ENCODE results near the gene KLRG1. TPM values are rescaled to one million over a fixed set of nuclear protein-coding genes. Genes with fewer than 3 reads are reported as not detected.

The KLRG1 gene
- total RNA-seq, 3 donors from 2014 or later (not counting 1 experiment from before 2014, with no cell fraction given) = 76.3 to 165 (median 86.2) TPM

DNA sequence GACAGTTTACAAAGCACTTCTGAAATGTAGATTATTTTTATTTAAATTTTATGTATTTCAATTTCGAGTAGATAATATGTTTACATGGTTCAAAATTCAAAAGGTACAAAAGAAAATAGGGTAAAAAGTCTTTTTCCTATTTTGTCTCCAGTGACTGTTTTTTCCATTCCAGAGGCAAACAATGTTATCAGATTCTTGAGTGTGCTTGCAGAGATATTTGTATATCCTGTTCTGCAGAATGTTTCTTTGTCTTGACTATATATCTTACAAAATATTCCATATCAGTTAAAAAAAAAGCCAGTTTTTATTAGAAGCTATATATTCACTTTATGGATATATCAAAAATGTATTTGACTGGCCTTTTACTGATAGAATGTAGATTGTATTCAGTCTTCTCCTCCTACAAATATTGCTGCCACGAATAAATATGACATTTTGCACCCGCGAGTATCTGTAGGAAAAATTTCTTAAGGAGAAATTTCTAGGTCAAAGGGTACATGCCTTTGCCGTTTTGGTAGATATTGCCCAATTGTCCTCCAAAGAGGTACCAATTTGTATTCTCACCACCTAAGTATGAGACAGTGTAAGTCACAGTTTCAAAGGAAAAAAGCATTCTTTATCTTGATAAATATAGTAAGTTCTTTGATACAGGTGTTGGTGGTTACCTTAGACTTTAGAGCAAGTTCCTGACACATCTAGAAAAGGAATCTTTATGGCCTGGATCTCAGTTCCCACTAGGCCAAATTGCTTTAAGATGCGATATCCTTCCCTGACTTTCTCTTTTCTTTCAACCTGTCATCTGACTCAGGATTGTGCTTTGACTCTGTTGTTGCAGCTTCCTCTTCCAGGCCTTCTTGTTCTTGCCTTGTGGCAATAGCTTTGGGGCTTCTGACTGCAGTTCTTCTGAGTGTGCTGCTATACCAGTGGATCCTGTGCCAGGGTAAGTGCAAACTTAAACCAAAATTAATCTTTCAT, 2.3 kb downstream of the KLRG1 start:
- Mint-ChIP-seq H3K4me3 (peak overlapping the region; percentile 94), H3K27ac (peak overlapping the region; percentile 89 to 90), H3K9me3 (no peaks in the 10 kb centered on the region), H3K36me3 (no peaks in the 10 kb centered on the region), H3K4me1 (peaks cover 69 to 71% of the 10 kb centered on the region in 2 donors), H3K27me3 (ENCODE audit: low read depth in 2 of 2) (no peaks in the 10 kb centered on the region)
- Histone ChIP-seq H3K4me3 (ENCODE audit: low read length) (peak overlapping the region; percentile 52), H3K4me1 (ENCODE audit: control insufficient read depth, insufficient read depth, low read length) (peaks cover 45% of the 10 kb centered on the region), H3K9me3 (ENCODE audit: control insufficient read depth, insufficient read depth, low read length) (no peaks in the 10 kb centered on the region), H3K27me3 (ENCODE audit: control insufficient read depth, insufficient read depth, low read length) (no peaks in the 10 kb centered on the region), H3K27ac (ENCODE audit: low read length) (peak overlapping the region; percentile 46), H3K36me3 (ENCODE audit: control insufficient read depth, insufficient read depth, low read length) (peaks cover 16% of the 10 kb centered on the region)
- TF ChIP-seq, protein P1, sequence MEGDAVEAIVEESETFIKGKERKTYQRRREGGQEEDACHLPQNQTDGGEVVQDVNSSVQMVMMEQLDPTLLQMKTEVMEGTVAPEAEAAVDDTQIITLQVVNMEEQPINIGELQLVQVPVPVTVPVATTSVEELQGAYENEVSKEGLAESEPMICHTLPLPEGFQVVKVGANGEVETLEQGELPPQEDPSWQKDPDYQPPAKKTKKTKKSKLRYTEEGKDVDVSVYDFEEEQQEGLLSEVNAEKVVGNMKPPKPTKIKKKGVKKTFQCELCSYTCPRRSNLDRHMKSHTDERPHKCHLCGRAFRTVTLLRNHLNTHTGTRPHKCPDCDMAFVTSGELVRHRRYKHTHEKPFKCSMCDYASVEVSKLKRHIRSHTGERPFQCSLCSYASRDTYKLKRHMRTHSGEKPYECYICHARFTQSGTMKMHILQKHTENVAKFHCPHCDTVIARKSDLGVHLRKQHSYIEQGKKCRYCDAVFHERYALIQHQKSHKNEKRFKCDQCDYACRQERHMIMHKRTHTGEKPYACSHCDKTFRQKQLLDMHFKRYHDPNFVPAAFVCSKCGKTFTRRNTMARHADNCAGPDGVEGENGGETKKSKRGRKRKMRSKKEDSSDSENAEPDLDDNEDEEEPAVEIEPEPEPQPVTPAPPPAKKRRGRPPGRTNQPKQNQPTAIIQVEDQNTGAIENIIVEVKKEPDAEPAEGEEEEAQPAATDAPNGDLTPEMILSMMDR (IDR thresholded peaks at IDR 0.05) = no peak
- DNase-seq = peak in 1 of 2 donors; percentile 49
- WGBS (ENCODE audit: insufficient coverage) = 22% methylated on average over 4 of the region's 6 CpGs
- intact Hi-C loops (cut with micrococcal nuclease) = loop anchor here (2.0 kb wide), 1 partner anchor 33 kb away; no protein-coding TSS in a partner anchor
- peak in 2 of 3 donors; percentile 12 to 26 for ATAC-seq

DNA sequence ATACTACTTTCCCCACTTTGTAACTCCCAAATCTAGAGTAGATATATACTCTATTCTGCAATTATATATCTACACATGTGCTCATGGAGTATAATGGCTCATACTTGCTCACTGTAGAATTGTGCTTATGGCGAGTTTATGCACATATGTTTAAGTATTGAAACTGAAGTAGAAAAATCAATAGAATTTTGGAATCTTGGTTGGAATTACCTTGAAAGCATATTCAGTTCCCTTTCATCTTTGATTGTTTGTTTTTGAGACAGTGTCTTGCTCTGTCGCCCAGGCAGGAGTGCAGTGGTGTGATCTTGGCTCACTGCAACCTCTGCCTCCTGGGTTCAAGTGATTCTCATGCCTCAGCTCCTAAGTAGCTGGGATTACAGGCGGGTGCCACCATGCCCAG, 4.5 kb downstream of the KLRG1 start:
- no peaks in the 10 kb centered on the region for H3K27me3 Mint-ChIP-seq (ENCODE audit: low read depth in 2 of 2)
- Histone ChIP-seq H3K9me3 (ENCODE audit: control insufficient read depth, insufficient read depth, low read length) (peaks cover 4% of the 10 kb centered on the region), H3K36me3 (ENCODE audit: control insufficient read depth, insufficient read depth, low read length) (peaks cover 24% of the 10 kb centered on the region), H3K27me3 (ENCODE audit: control insufficient read depth, insufficient read depth, low read length) (no peaks in the 10 kb centered on the region), H3K4me1 (ENCODE audit: control insufficient read depth, insufficient read depth, low read length) (peaks cover 45% of the 10 kb centered on the region), H3K4me3 (ENCODE audit: low read length) (peak overlapping the region; percentile 52), H3K27ac (ENCODE audit: low read length) (no peak overlapping the region)
- DNase-seq = no peak
- H3K36me3 Mint-ChIP-seq = peaks cover under 1% of the 10 kb centered on the region
- H3K4me1 Mint-ChIP-seq = peaks cover 62 to 66% of the 10 kb centered on the region in 2 donors
- H3K27ac Mint-ChIP-seq = peak overlapping the region; percentile 81 to 90
- intact Hi-C loops (cut with micrococcal nuclease) = loop anchor here (2.0 kb wide), 1 partner anchor 31 kb away; no protein-coding TSS in a partner anchor
- H3K9me3 Mint-ChIP-seq = no peaks in the 10 kb centered on the region
- 72% methylated on average over 3 of the region's 3 CpGs for WGBS (ENCODE audit: insufficient coverage)
- TF ChIP-seq, protein P1 (IDR thresholded peaks at IDR 0.05) = no peak
- peak overlapping the region; percentile 67 for H3K4me3 Mint-ChIP-seq
- no peak for ATAC-seq

DNA sequence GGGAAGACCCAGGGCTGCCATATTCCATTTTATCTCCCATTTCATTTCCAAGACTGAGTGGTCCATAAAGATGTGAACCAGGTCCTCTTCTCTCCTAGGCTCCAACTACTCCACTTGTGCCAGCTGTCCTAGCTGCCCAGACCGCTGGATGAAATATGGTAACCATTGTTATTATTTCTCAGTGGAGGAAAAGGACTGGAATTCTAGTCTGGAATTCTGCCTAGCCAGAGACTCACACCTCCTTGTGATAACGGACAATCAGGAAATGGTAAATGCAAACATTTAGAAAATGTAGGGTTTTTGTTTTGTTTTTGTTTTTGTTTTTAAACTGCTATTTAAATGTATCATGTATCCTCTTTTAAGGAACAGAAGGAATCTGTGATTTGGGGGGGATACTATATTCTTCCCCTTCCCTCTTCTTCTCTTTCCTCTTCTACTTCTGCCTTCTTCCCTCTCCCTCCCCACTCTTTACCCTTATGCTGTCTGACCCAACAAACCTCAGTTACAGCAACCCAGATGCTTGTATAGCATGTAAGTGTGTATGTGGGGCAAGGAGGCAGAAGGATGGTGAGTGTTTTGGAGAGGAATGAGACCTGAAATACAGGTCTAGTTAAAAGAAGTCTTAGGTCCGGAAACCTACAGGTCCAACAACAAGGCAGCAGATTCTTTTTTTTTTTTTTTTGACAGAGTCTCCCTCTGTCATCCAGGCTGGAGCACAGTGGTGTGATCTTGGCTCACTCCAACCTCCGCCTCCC, 5.9 kb downstream of the KLRG1 start:
- ATAC-seq = no peak
- peak overlapping the region; percentile 12 for H3K27ac ChIP-seq (ENCODE audit: low read length)
- peaks cover 52% of the 10 kb centered on the region for H3K4me1 ChIP-seq (ENCODE audit: control insufficient read depth, insufficient read depth, low read length)
- peak overlapping the region; percentile 81 to 90 for H3K27ac Mint-ChIP-seq
- H3K4me3 Mint-ChIP-seq = peak overlapping the region; percentile 67
- H3K36me3 Mint-ChIP-seq = peaks cover 8% of the 10 kb centered on the region
- H3K4me1 Mint-ChIP-seq = peaks cover 63 to 68% of the 10 kb centered on the region in 2 donors
- H3K27me3 Mint-ChIP-seq (ENCODE audit: low read depth in 2 of 2) = no peaks in the 10 kb centered on the region
- H3K27me3 ChIP-seq (ENCODE audit: control insufficient read depth, insufficient read depth, low read length) = no peaks in the 10 kb centered on the region
- H3K9me3 Mint-ChIP-seq = no peaks in the 10 kb centered on the region
- H3K4me3 ChIP-seq (ENCODE audit: low read length) = peak overlapping the region; percentile 52
- peaks cover 4% of the 10 kb centered on the region for H3K9me3 ChIP-seq (ENCODE audit: control insufficient read depth, insufficient read depth, low read length)
- WGBS (ENCODE audit: insufficient coverage) = 72% methylated on average over 4 of the region's 4 CpGs
- no peak for DNase-seq
- intact Hi-C loops (cut with micrococcal nuclease) = no loop called here
- TF ChIP-seq, protein P1 (IDR thresholded peaks at IDR 0.05) = no peak
- peaks cover 30% of the 10 kb centered on the region for H3K36me3 ChIP-seq (ENCODE audit: control insufficient read depth, insufficient read depth, low read length)

Measured in natural killer cell (primary cell).